HPDE6-E6E7 (cell line): ENCODE data around the gene HPS6.

Source experiments
- DNase-seq: peaks from one replicate; pipeline ENCODE4 v3.0.0; 2011; ENCODE audit warnings: missing footprints; ENCODE audit errors: extremely low spot score

Gene HPS6

GRCh38 chr10:102068216-102068615, 3.1 kb downstream of the HPS6 start:
- no peak for DNase-seq

- DNase-seq = no peak
Measured at GRCh38 chr10:102069071-102069470, 3.9 kb downstream of the HPS6 start.

GRCh38 chr10:102072673-102073527, 7.8 kb downstream of the HPS6 start:
- DNase-seq = peak; percentile 67

DNA sequence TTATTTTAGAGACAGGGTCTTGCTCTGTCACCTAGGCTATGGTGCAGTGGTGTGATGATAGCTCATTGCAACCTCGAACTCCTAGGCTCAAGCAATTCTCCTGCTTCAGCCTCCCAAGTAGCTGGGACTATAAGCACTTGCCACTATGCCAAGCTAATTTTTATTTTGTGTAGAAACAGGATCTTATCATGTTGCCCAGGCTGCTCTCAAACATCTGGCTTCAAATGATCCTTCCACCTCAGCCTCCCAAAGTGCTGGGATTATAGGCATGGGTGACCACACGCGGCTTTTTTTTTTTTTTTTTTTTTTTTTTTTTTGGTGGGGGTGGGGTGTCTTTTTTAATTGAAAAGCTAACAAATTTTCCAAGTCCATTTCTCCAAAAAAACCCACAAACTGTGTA, 18.4 kb downstream of the HPS6 start:
- no peak for DNase-seq

GRCh38 chr10:102085336-102085735, 20.2 kb downstream of the HPS6 start:
- no peak for DNase-seq

GRCh38 chr10:102086196-102086595, 21.0 kb downstream of the HPS6 start:
- no peak for DNase-seq

GRCh38 chr10:102090772-102091171, 25.6 kb downstream of the HPS6 start:
- DNase-seq = no peak

DNA sequence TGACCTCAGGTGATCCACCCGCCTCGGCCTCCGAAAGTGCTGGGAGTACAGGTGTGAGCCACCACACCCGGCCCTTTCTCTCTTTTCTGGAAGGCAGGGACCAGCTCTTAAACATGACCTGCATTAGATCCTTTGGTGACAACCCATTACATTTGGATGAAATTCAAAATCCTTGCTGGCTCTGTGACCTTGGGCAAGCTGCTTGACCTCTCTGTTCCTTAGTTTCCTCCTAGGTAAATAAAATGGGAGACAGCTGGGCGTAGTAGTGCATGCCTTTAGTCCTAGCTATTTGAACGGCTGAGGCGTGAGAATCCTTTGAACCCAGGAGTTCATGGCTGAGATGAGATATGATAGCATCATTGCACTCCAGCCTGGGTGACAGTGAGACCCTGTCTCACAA, 31.3 kb downstream of the HPS6 start:
- DNase-seq = no peak

GRCh38 chr10:102101152-102101551, 36.0 kb downstream of the HPS6 start:
- no peak for DNase-seq

- DNase-seq = no peak
Measured at GRCh38 chr10:102102421-102102820, 37.3 kb downstream of the HPS6 start.

GRCh38 chr10:102106998-102107397, 41.8 kb downstream of the HPS6 start:
- no peak for DNase-seq

DNA sequence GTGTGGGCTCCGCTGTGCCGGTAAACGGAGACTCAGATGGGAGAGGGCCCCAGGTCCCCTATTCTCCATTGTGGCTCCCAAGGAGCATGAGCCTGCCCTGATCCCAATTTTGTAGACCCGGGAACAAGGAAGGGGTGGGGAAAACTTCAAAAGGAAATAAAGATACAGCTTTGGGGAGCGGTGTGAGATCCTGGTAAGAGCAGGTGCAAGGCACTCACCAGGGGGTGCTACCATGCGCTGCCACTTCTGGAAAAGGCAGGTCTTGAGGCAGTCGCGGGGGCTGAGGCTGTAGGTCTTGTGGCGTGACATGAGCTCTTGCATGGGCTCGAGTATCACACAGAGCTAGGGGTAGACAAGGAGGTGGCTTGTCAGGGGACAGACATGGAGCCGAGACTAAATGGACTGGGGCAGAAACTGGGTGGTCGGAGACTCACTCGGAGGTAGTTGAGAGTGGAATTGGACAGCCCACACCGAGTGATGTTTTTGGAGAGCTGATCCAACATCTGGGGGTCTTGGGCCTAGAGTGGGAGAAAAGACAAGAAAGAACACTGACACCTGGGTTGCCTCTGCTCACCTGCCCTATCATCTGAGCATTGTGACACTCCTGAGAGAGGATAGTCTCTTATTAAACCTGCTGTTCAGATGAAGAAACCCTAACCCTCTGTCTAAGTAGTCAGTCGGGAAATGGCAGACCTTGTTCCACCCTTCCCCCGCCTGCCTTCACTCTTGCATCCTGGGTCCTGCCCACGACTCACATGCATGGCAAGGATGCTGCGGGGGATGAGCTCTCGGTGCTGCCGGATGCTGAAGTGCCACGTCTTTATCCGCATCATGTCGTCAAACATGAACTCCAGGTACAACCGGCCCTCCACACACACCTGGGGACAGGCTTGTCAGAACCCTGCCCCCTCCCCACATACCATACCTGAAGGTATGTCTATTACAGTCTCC, 44.3 kb downstream of the HPS6 start:
- no peak for DNase-seq

GRCh38 chr10:102111276-102111675, 46.1 kb downstream of the HPS6 start:
- no peak for DNase-seq

DNA sequence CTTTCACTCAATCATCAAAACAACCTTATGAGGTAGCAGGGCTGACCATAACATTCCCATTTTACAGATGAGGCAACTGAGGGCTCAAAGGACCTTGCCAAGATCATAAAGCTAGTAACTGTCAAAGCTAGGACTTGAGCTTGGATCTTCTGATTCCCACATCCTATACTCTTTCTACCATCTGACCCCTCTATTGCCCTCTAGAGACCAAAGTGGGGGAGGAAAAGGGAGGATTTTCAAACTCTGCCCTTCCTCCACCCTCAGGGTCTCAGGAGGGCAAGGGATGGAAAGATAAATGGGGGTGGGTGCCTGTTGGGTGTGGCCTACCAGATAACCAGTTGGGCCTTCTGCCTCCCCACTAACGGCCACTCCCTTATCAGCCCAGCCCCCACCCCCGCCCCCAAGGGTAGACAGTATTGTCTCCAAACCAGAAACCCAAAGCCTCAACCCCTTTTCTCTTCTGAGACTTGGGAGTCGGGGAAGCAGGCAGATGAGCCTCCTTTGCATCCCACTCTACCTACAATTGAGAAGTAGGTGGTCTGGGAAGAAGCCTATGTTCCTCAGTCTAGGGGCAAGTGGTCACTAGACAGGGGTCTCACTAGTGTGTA, 47.2 kb downstream of the HPS6 start:
- DNase-seq = no peak

- DNase-seq = no peak
Measured at GRCh38 chr10:102113261-102113955, 48.3 kb downstream of the HPS6 start.

DNA sequence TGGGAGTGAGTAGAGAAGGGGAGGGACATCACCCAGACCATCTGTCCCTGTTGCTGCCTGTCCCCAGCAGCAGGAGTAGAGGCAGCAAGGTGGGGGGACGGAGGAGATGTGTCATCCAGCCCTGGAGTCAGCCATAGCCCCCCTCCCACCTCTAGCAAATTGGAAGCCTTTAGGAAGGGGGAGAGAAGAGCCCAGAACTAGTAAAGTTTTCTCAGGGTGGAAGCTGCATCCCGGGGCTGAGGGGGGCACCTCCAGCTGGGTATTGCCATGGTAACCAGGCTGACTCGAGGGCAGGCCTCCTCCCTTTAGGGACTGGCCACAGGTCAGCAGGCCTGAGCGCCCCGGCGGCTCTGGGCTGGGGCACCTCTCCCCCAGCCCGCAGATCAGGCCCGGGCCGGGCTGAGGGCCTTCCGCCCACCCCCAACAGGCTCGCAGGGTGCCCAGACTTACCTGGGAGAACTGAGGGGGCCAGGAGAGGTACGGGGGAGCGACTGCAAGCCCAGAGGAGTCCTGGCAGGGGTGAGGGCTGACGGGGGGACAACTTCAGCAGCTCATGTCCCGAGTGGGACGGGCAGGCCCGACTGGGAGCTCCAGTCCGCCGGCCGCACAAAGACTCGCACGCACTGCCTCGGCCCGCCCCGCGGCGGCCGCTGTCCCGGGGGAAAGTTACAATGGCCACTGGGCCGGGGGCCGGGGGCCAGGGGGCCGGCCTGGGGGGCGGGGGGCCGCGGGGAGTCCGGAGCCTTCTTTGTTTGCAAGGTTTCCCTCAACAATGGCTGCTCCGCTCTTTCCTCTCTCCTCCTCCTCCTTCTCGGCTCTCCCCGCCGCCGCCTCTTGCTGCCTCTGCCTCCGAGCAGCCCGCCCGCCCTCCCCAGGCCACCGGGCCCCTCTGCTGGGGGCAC, 49.1 kb downstream of the HPS6 start:
- DNase-seq = no peak

GRCh38 chr10:102114861-102115618, 49.9 kb downstream of the HPS6 start:
- DNase-seq = no peak

DNA sequence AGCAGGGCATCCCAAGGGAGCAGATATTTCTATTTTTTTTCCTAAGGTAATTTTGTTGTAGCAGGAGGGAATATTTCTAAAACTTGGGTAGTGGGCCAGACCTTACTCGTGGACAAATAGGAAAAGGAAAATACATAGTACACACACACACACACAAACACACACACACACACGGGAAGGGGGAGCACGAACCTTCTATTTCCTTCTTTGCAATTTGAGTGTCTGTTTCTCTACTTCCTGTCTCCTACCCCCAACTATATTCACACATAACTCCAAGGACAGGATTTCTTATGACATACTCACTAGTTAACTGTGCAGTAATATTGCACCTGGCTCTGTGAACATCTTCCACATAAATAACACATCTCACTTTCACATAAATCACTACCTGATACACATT, 50.6 kb downstream of the HPS6 start:
- DNase-seq = no peak

- DNase-seq = no peak
Measured at GRCh38 chr10:102116656-102117055, 51.5 kb downstream of the HPS6 start.
